GM19025 (cell line): Measurements from ENCODE around the gene ZNF302.
"Not testable (repeated sequence)": the region's sequence is repeated elsewhere in the genome, so short reads cannot be mapped to it uniquely, and the experiment has no call there.

Source experiments
- ATAC-seq: cut with Tn5 transposase; IDR thresholded peaks from one replicate; pipeline ENCODE4 v1.9.1; 2021; ENCODE audit warnings: mild to moderate bottlenecking, low read depth, moderate library complexity; ENCODE audit not compliant: unreplicated experiment

Gene ZNF302

DNA sequence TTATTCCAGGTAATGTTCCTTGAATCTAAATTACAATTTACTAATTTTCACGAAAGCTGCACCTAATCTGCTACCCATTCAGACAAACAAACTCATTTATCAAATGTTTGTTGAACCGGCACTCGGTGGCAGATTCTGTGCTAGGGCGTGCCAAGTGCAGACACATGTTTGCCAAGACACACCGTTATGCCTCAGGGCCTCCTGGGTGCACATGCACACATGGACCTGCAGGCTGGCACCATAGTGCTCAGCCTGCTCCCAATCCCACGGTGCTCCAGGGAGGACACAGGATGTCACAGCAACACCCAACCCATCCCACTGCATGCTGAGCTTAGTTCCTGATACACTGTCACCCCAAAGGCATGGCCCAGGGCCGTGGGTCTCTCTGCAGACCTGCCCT is 8.2 kb upstream of the ZNF302 start:
- no peak for ATAC-seq

DNA sequence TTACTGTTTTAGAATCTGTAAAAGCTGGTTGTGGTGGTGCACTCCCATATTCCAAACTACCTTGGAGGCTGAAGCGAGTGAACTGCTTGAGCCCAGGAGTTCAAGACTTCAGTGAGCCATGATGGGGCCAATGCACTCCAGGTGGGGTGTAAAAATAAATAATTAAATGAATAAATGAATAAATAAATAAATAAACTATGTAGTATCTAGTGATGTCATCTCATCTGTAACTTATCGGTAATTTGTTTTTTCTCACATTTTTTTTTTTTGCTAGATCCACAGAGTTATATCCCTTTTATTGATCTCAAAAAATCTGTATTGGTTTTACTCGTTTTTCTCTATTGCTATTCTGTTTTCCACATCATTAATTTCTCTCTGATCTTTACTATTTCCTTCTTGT is 5.5 kb upstream of the ZNF302 start:
- ATAC-seq = no peak

- ATAC-seq = no peak
Observed at GRCh38 chr19:34673590-34673989, 3.9 kb upstream of the ZNF302 start.

GRCh38 chr19:34675250-34675649 is 2.2 kb upstream of the ZNF302 start:
- ATAC-seq = no peak

DNA sequence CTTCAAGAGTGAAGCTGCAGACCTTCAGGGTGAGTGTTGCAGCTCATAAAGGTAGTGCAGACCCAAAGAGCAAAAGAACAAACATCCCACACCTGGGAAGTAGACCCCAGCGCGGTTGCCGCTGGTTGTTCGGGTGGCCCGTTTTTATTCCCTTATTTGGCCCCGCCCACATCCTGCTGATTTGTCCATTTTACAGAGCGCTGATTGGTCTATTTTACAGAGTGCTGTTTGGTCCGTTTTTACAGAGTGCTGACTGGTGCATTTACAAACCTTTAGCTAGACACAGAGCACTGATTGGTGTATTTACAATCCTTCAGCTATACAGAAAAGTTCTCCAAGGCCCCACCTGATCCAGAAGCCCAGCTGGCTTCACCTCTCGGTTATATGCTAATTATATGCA is 1.6 kb upstream of the ZNF302 start:
- ATAC-seq = no peak

- peak; percentile 45 for ATAC-seq
Observed at GRCh38 chr19:34676697-34677385, 637 bp upstream of the ZNF302 start, which contains the start of gene SCGB2B2. TSS of gene SCGB2B2 (minus strand) at chr19:34677159. CDS start at chr19:34594563, 82,596 bp downstream.

DNA sequence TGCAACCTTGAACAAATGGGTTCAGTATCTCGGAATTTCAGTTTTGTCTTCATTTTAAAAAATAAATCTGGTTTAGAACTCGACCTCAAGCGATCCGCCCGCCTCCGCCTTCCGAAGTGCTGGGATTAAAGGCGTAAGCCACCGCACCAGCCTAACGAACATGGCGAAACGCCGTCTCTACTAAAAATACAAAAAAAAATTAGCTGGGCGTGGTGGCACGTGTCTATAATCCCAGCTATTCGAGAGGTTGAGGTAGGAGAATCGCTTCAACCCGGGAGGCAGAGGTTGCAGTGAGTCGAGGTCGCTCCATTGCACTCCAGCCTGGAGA is 571 bp downstream of the ZNF302 start:
- no peak for ATAC-seq

DNA sequence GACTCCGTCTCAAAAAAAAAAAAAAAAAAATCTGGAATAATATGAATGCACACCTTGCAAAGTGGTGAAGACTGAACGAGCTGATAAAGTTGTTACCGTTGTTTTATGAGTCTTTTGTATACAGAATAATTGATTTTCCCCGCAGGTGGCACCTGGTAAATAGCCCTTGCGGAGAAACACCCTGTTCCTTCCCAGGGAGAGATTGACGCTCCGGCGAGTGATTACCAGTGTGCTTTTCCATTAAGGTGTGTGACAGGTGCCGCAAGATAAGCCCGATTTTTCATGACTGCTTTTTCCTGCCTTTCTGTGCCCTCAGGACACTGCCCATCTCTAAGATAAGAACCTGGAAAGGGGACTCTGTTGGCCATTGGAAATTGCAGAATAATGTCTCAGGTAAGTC is 943 bp downstream of the ZNF302 start:
- ATAC-seq = no peak

DNA sequence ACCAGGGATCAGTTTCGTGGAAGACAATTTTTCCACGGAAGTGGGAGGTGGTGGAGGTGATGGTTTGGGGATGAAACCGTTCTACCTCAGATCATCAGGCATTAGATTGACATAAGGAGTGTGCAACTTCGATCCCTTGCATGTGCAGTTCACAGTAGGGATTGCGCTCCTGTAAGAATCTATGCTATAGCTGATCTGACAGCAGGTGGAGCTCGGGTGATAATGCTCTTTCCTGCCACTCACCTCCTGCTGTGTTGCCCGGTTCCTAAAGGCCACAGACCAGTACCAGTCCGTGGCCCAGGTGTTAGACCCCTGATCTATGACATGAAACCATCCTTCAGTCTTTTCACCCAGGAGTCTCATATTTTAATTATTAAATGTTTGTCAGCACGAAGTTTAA is 4.0 kb downstream of the ZNF302 start:
- no peak for ATAC-seq

DNA sequence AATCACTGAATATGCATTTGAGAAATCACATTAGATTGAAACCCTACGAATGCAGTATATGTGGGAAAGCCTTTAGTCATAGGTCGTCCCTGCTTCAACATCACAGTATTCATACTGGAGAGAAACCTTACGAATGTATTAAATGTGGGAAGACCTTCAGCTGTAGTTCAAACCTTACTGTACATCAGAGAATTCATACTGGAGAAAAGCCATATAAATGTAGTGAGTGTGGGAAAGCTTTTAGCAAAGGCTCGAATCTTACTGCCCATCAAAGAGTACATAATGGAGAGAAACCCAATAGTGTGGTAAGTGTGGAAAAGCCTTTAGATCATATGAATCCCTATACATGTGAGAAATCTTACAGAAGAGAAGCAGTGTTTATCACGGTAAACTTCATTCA is 7.8 kb downstream of the ZNF302 start:
- ATAC-seq = not testable (repeated sequence)

GRCh38 chr19:34686455-34686854 is 9.0 kb downstream of the ZNF302 start:
- ATAC-seq = no peak

DNA sequence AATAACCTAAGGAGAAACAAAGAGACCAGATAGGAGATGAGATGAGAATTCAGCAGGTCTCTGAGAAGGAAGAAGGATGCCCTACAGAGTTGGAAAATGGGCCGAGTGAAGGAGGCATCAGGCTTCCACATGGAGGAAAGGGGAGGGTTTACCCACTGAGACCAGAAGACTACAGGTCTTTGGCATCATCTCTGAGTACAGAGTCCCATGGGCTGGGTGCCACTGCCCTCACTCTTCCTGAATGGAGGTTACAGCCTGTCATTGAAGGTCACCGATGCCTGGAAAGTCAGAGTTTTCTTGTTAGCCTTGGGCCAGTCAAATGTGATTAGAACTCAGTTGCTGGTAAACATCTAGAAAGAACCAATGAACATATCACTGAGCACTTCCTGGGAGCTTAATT is 9.9 kb downstream of the ZNF302 start:
- no peak for ATAC-seq

GRCh38 chr19:34688592-34688991 is 11.1 kb downstream of the ZNF302 start:
- no peak for ATAC-seq

GRCh38 chr19:34690372-34690771 is 12.9 kb downstream of the ZNF302 start:
- no peak for ATAC-seq

- ATAC-seq = no peak
Observed at GRCh38 chr19:34692549-34692948, 15.1 kb downstream of the ZNF302 start.

DNA sequence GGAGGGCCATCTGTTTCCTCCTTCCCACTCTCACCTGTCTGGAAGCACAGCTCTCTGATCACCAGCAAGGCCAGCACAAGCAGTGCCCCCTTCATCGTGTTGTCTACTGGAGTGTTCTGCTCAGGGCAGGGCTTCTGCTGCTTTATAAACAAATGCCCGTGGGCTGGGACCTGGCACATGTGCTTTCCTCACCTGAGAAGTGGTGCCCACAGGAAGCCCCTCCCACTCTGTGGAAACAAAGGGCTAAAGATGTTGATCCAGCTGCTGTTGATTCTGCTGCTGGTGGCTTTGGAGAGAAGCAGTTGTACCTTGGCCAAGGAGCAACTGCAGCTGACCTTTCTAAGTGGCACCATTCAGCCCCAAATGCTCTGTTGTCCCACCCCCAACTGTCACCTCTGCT is 30.2 kb downstream of the ZNF302 start:
- no peak for ATAC-seq

DNA sequence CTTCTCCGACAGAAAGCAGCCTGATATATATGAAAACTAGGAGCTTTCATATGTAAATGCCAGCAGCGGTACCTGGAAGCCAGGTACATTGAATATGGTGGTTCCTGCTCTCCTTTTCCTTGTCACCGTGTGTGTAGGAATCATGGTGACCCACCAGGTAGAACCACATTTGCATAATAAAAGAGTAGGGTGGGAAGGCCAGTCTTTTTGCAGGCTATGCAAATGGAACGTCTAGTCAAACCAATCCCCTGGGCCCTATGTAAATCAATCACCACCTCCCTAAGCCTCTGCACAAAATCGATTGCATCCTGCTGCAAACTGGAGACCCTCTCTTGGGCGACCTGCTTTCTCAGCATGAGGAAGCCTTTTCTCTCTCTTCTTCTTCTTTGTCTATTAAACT is 34.4 kb downstream of the ZNF302 start:
- ATAC-seq = no peak

- ATAC-seq = no peak
Observed at GRCh38 chr19:34712395-34713261, 35.1 kb downstream of the ZNF302 start.

DNA sequence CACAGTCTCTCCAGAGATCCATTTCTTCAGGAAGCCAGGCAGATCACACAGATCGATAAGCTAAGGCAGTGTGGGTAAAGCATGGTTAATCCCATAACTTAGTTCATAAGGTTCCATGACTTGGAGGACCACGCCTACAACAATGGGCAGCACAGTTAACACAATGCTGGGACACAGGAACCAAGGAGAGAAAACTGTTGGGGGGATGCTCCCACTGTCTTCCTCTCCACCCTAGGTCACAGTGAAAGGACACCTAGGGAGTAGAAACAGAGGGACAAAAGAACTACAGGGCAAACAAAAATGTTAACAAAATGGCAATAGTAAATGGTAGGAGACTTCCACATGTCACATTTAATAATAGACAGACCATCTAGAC is 35.8 kb downstream of the ZNF302 start:
- no peak for ATAC-seq

DNA sequence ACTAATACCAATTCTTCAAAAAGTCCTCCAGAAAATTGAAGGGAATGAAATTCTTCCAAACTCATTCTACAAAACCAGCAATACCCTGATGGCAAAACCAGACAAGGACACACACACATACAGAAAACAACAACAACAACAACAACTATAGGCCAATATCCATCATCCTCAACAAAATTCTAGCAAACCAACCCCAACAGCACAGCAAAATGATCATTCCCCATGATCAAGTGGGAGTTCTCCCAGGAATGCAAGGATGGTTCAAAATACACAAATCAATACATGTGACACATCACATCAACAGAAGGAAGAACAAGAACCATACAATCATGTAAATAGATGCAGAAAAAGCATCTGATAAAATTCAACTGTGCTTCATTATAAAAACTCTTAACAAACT is 37.9 kb downstream of the ZNF302 start:
- no peak for ATAC-seq

- ATAC-seq = no peak
Observed at GRCh38 chr19:34722353-34722752, 44.9 kb downstream of the ZNF302 start.

DNA sequence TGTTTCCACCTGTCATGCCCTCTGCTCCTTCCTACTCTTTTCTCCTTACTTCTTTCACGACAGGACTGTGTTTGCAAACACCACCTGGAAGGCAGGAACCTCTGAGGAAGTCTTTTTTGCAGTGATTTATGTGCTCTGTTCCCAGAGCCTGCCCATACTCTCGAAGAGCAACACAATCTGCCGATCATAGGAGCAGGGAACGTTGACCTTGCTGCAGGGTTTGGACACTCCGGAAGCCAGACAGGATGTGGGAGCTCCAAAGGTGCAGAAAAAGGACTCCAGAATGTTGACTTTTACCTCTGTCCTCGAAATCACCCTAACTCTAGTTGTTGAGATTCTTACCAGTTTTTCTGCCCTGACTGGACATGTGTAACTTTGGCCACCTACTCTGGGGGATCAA is 47.9 kb downstream of the ZNF302 start:
- ATAC-seq = no peak
